ENCODE results near the gene MRO.
"Not testable (repeated sequence)": the region's sequence is repeated elsewhere in the genome, so short reads cannot be mapped to it uniquely, and the experiment has no call there.

MRO gene

DNA sequence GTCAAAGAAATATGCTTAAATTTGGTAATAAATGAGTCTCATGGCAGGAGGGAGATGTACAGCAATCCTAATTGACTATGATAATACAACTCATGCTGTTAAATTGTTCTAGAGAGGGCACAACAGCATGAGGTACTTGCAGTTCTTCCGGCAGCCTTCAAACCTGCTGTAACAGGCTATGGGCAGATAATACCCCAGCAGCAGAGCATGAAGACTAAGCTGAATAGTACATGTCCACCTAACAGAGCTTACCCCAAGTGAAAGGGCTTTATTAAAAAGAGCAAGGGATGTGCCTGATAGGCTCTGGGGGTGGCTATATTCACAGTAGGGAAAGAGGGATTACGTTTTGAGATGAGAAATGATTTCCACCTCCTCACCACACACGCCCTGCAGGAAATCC is 28.9 kb downstream of the MRO start:
- DNase-seq = no peak

DNA sequence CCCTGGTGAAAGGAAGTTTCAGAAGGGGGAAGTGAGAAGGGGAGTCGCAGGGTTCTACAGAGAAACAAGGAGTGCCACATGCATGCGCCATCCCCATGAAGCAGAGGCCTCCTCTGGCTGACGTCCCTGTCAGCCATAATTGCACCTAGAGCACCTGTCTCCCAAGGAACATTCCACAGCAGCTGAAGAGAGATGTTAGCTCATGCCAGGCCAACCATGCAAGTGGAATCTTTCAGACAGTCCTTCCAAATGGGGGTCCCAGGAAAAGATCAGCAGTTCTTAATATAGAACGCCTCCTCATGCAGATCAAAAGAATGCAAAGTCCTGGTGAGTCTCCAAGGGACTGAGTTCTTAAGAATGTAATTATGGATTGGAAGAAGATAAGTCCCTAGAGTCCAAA is 29.6 kb downstream of the MRO start:
- DNase-seq = no peak

- DNase-seq = no peak
These were observed 31.5 kb downstream of the MRO start for GRCh38 chr18:50788284-50788683.

DNA sequence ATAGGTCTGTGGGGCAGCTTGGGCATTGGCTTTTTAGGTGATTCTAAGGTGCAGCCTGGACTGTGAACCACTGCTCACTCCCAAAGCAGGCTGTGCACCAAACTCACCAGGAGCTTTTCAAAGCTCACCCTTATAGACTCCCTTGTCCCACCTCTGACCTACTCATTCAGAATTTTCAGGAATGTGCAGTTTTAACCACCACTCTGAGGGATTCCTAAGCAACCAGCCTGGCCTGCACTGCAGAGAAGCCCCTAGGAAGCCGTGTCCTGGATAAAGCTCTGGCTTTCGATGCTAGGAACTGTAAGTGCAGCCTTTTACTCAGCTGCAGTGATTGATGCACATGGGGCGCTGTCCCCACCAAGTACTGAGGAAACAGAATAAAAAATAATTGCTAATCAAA is 33.0 kb downstream of the MRO start:
- no peak for DNase-seq

DNA sequence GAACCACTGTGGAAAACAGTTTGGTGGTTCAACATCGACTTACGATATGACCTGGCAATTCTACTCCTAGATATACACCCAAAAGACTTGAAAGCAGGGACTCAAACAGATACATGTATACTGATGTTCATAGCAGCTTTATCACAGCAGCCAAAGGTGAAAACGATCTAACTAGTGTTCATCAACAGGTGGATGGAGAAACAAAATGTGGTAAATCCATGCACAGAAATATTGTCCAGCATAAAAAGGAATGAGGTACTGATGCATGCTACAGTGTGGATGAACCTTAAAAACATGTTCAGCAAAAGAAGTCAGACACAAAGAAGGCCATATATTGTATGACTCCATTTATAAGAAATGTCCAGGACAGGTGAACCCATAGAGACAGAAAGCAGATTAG is 36.3 kb downstream of the MRO start:
- DNase-seq = no peak

DNA sequence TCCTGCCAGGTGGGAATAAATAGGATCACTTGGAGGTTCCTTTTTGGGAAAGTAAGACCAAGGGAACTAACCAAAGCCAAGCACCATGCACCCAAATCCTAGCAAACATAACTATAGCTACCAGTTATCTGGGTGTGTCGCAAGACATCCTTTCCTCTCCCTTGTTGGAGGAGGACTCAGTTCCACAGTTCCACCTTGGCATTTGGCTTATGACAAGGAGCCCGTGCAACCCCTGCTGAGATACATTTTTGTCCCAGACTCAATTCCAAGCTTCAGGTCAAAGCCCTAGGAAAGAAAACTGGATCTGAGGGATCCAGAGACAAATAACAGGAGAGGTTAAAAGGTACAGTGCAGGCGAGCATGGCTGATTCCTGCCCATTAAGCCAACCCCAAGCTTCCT is 40.8 kb downstream of the MRO start:
- DNase-seq = not testable (repeated sequence)

DNA sequence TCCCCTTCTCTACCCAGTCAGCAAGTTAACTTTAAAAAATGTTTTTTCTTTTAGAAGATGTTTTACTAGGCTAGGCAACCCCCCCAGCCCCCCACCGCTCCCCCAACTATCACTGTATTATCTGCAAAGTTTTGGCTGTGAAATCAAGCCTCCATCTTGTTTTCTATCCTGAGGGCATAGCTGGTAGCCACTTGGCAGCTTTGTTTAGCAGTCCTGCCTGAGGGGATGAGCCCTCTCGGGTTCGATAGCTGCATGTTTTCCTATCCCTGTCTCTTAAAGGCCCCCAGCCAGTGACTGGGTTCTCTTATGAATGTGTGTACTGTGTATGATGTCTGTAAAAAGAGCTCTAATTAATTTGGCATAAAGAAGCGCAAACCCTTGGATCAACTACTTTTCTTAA is 43.4 kb downstream of the MRO start:
- no peak for DNase-seq

GRCh38 chr18:50775726-50776125 is 44.1 kb downstream of the MRO start:
- no peak for DNase-seq

GRCh38 chr18:50775207-50775606 is 44.6 kb downstream of the MRO start:
- no peak for DNase-seq

- no peak for DNase-seq
These were observed 50.4 kb downstream of the MRO start for GRCh38 chr18:50769463-50769862.

DNA sequence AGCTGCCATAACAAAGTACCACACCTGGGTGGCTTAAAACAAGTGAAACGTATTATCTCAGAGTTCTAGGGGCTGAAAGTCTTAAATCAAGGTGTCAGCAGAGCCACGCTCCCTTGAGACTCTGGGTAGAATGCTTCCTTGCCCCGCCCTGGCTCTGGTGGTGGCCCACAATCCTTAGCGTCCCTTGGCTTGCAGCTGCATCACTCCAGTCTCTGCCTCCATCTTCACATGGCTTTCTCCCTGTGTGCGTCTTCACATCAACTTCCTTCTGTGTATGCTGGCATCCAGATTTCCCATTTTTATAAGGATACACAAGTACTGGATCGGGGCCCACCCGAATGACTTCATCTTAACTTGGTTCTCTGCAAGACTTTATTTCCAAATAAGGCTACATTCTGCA is 62.5 kb downstream of the MRO start:
- DNase-seq = no peak

DNA sequence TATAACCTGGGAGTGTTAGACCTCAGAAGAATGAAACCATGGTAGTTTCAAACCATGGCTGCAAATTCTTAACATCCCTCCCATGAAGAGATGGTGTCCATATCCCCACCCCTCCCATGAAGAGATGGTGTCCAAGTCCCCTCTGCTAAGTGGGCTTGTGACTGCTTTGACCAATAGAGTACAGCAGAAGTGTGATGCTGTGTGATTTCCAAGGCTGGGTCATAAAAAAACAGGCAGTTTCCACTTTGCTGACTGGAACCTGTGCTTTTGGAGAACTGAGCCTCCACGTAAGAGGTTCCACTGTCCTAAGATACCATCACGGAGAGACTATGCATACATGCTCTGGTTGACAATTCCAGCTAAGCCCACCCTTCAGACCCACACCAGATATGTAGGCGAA is 65.5 kb downstream of the MRO start:
- no peak for DNase-seq

DNA sequence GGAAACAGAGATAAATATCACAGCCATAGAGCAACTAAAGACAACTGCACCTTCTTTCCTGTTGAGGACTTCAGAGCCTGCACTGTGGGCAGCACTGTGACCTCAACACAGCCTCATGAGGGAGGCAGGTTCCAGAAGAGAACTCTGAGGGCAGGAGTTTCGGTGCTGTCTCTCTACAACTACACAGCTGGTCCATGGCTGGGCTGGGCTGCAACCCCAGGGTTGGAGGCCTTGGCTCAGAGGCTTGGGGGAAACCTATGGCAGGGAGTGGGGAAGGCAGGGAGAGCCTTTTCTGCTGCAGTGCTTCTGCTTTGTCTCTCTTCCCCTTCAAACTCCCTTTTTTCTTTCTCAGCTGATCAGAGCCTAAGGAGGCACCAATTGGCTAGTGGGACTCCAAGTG is 66.5 kb downstream of the MRO start:
- DNase-seq = no peak

DNA sequence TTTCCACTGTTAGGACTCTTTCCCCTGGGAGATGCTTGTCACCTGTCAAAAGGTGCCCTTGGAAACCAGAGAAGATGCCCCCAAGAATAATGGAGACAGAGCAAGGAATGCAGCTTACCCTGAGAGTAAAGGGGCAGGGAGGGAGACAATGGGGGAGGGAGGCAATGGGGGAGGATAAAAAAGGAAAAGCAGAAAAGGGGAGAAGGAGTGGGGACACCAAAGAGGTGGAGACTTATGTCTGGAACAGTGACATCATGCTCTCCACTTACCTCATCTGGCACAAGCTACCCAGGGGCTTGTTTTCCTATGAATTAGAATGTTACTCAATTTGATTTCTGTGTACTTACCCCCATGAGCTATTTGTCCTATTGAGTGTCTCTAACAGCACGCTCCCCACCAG is 67.9 kb downstream of the MRO start:
- no peak for DNase-seq

- no peak for DNase-seq
These were observed 68.3 kb downstream of the MRO start for GRCh38 chr18:50751490-50751889.

DNA sequence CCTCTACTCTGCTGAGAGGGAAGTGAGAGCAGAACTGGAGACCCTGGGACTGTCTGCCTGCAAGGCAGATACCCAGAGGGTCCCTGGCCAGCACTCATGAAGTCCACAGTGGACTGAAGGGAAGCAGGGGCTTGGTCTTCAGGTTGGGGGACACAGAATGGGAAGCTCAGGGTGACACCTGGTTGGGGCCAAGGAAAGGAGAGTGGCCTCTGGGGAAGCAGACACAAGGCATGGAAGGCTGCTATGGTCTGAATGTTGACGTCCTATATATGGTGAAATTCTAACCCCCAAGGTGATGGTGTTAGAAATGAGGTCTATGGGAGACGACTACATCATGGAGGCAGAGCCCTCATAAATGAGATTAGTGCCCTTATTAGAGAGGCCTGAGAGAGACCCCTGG is 69.3 kb downstream of the MRO start:
- DNase-seq = no peak

DNA sequence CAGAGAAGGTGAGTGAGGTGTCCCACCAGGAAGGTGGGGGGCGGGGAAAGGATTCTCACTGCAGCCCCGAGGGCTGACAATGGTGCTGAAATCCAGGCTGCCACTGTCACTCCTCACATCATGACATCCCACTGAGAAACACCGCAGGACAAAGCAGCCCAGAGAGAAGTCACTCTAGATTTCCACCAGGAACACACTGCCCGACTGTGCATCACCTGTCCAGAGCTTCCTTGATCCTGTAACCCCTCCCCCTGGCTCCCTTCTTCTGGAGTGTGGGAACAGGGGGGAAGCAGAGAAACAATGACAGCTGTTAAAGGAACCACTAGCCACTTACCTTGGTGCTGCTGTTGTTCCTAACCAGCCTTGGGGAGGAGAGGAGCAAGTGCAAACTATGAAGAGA is 69.9 kb downstream of the MRO start:
- no peak for DNase-seq

GRCh38 chr18:50749421-50749820 is 70.4 kb downstream of the MRO start:
- DNase-seq = no peak

- DNase-seq = no peak
These were observed 71.3 kb downstream of the MRO start for GRCh38 chr18:50748243-50749229.

DNA sequence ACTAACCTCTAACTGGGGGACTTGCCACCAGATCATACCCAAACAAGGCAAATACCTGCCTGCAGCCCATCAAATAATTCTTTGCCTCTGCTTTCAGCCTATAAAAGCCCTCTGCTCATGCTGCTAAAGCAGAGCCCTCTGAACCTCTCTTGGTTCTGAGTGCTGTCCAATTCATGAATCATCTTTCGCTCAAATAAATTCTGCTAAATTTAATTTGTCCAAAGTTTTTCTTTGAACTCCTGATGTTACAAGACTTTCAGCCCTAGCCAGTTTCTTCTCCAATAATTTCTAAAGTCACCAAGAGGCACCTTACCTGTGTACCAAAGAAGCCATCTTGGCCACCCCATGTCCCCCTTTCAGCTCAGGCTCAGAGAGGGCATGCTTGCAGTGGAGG is 72.0 kb downstream of the MRO start:
- no peak for DNase-seq

DNA sequence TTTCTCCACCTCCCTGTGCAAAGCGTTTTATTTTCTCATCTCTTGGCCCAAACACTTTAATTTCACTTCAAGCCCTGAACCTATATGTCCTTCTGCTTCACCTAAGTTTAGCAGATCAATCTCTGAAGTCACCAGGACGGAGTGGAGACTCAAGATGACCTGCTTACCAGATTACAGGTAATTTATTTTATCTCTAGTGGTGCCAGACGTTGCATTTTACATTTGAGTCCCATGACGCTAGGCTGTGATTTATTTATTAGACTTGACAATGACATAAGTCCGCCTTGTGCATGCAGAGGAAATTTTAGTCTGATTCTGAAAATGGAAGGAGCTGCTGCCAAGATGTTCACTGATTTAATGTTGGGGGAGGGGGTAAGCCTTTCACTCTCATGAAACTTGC is 73.9 kb downstream of the MRO start:
- no peak for DNase-seq

Measured in activated CD4-positive, alpha-beta T cell treated with anti-CD3 and anti-CD28 coated beads for 48 hours (primary cell).